GM19467 (cell line): ENCODE data around the gene TSKS.

Experiments
- ATAC-seq: cut with Tn5 transposase; IDR thresholded peaks from one replicate; pipeline ENCODE4 v1.9.1; 2021; ENCODE audit warnings: mild to moderate bottlenecking, moderate library complexity; ENCODE audit not compliant: unreplicated experiment

TSKS gene

DNA sequence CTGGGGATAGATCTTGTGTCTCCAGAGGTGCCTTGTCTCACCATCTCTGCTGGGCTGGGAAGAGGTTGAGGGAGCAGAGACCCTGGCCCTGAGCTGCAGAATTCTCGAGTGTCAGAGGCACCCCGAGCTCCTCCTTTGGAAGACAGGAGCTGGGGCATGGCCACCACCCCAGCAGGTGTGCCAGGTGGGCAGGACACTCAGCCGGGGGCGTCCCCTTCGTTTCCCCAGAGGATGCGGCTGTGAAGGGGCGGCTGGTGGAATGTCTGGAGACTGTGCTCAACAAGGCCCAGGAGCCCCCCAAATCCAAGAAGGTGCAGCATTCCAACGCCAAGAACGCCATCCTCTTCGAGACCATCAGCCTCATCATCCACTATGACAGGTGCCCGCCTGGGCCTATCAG is 35.5 kb upstream of the TSKS start:
- no peak for ATAC-seq

DNA sequence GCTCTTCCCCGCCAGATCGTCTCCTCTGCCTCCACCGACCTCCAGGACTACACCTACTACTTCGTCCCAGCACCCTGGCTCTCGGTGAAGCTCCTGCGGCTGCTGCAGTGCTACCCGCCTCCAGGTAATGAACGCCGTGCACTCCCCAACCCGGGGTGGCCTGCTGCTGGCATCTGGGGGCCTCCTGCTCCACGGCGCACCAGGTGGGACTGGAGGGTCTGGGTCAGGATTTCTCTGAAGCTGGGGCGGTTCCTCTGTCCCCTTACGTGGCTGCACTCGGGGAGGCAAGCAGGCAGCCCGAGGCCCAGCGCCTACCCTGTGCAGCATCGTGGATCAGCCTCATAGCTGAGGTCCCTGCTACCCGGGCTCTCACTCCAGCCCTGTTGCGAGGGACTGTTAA is 32.5 kb upstream of the TSKS start:
- ATAC-seq = no peak

DNA sequence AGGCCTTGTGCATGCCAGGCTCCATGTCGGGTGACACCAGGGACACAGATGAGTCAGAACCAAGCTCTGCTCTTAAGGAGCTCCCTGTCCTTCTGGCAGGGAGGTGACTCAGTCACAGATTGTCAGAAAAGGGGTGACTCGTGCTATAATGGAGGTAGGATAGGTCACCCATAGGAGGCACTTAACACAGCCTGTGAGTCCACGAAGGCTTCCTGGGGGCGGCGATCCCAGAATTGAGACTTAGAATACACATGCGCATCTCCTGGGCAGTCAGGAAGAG is 30.4 kb upstream of the TSKS start:
- ATAC-seq = no peak

DNA sequence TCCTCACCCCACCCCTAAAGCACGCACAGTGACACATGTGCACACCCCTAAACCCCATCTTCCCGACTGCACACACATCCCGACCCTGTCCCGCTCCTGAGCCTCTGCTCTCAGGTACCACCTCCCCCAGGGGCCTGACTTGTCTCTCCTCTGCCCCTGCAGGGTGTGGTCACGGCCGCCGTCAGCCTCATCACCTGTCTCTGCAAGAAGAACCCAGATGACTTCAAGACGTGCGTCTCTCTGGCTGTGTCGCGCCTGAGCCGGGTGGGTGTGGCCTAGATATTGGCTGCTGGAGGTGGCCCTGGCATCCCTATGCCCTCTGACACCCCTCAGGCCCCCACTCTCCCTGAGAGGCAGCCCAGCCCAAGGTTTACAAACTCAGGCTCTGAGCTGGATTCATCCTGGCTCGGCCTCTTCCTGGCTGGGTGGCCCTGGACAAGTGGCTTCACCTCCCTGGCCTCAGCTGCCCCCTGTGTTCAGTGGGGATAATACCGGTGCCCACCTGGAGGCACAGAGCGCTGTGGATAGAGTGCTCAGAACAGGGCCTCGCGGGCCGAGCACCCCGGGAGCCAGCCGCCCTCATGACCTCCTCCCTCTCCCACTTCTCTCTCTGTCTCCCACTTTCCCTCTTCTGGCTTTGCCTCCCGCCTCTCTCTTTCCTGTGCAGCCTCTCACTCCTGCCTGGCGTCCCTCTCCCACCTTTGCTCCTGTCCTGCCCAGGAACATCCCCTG is 29.9 kb upstream of the TSKS start:
- no peak for ATAC-seq

DNA sequence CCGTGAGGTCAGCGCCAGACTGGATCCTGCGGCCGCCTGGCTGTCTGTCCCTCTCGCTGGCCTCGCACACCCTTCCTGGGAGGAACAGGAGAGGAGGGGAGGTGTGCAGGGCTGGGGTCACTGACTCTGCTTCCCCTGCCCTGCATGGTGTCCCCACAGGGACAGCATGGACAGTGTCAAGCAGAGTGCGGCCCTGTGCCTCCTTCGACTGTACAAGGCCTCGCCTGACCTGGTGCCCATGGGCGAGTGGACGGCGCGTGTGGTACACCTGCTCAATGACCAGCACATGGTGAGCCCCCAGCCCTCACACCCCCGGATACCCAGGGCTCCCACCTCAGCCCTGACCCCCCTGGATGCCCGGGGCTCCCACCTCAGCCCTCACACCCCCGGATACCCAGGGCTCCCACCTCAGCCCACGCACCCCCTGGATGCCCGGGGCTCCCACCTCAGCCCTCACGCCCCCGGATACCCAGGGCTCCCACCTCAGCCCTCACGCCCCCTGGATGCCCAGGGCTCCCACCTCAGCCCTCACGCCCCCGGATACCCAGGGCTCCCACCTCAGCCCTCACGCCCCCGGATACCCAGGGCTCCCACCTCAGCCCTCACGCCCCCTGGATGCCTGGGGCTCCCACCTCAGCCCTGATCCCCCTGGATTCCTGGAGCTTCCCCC is 28.8 kb upstream of the TSKS start:
- ATAC-seq = no peak

DNA sequence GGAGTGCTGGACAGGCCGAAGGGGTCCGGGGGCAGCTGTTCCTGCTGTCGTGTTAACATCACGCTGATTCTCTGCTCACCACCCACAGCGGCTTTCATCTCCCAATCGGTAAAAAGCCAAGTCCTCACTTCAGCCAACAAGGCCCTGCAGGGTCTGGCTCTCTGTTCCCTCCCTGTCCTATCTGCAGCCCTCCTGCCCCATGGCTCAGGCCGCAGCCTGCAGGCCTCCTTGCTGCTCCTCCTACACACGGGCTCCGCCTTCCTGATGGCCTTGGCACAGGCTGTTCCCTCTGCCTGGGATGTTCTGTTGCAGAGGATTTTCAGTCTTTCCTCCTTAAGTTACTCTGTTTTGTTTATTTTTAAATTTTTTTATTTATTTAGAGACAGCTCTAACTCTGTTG is 27.8 kb upstream of the TSKS start:
- ATAC-seq = no peak

DNA sequence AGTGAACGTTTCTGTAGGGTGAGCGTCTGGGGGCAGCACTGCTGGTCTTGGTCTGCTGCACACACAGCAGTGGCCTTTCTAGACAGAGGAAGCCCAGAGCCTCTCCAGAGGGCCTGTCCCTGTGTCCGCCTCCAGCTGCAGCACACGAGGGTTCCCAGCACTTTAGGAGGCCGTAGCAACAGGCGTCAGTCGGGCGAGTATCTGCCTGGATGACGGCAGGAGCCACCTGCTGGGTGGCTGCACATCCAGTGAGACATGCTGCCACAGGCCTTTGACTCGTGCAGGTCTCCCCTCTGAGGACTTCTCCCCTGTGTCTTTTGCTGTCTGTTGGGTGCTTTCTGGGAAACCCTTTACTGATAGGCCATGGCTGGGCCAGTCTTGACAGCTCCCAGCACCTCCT is 25.8 kb upstream of the TSKS start:
- no peak for ATAC-seq

DNA sequence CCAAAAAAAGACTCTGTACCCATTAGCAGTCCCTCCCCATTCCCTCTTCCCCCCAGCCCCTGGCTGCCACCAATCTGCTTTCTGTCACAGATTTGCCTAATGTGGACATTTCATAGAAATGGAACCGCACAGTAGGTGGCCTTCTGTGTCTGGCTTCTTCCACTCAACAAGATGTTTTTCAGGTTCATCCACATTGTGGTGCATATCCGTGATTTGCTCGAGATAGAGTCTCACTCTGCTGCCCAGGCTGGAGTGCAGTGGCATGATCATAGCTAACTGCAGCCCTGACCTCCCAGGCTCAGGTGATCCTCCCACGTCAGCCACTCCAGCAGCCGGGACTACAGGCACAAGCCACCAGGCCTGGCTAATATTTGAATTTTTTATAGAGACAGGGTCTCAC is 24.6 kb upstream of the TSKS start:
- ATAC-seq = no peak

DNA sequence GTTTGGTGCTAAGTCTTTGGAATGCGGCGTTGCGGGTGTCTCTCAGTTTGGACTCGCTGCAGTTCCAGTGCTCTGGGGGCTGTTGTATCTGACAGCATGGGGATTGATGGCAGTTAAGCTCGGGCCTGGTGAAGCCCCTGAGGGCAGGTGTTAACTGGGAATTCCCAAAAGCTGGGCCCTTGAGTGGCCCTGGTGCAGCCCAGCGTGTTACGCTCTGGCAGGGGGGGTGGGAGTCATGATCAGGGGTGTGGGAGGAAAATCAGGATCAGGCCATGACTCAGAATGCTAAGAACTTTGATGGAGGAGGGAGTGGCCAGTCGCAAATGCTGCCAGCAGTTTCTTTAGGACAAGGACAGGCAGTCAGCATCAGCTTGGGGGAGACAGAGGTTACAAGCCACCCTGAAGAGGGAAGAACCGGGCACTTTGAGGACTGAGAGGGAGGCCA is 23.3 kb upstream of the TSKS start:
- no peak for ATAC-seq

DNA sequence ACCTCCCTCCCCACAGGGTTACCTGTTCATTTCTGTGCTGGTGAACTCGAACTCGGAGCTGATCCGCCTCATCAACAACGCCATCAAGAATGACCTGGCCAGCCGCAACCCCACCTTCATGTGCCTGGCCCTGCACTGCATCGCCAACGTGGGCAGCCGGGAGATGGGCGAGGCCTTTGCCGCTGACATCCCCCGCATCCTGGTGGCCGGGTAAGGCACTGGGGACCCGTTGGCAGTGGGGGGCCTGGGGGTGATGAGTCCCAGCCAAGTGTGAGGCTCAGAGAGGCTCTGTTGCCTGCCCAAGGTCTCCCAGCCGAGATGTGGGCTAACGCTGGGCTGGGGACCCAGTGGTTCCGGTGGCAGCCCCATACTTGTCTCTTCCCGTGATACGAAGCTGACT is 19.4 kb upstream of the TSKS start:
- ATAC-seq = no peak

DNA sequence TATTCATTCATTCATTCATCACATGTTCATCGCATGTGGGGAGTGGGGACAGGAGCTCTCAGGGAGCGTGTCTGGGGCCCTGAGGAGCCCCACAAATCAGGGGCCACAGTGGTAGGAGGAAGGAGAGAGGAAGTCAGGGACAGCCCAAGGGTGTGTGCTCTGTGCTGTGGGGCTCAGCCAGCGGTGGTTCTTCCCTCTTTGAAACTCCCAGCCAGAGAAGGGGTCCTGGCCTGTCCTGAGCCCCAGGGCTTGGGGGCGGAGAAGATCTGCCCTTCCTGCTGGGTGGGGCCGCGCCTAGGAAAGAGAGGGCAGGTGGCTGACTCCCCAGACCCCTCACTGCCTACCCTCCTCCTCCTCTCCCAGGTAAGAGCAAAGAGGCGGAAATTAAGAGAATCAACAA is 18.3 kb upstream of the TSKS start:
- ATAC-seq = no peak

DNA sequence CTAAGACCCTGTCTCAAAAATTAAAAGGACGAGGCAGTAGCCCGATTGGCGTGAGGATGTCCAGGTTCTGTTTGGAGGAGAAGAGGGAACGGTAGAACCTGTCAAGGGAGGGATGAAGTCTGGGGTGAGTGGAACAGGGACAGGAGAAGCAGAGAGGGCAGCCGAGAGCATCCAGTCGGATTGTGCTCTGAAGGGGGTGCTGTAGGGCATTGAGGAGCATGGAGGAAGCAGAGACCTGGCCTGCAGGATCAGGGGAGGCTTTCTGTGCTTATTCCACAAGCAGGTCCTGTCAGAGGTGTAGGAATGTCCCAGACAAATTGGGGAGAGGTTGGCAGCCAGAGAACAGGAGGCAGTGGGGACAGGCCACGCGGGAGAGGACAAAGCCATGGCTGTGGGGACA is 17.8 kb upstream of the TSKS start:
- no peak for ATAC-seq

DNA sequence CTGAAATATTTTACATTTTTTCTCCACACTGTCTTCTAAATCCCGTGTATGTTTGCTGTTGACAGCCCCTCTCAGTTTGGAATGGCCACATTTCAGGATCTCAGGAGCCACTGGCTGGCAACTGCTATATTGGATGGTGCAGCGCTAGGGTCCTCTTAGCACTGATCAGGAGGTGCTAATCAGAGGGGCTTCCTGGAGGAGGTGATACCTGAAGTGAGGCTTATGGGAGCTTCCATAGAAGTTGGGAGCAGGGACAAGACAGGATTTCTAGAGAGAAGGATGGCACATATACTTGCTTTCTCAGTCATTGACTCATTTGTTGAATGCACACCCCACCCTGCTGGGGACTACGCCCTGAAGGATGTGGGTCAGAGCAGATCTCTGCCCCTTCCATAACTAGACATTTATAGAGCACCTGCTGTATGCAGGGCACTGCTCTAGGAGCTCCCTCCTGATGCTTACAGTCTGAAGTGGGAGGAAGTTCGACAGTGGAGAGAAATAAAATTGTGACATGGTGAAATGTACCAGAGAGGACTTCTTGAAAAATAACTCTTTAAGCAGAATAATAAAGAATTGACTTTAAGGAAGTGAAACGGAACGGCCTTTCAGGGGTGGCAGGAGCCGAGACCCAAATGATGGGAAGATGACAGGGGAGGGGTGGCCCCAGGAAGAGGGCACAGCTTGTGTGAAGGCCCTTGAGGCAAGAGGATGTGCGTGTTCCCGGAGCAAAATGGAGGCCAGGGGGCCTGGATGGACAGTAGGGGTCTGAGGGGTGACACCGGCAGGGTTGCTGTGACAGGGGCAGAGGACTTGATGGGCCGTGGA is 16.8 kb upstream of the TSKS start:
- no peak for ATAC-seq

DNA sequence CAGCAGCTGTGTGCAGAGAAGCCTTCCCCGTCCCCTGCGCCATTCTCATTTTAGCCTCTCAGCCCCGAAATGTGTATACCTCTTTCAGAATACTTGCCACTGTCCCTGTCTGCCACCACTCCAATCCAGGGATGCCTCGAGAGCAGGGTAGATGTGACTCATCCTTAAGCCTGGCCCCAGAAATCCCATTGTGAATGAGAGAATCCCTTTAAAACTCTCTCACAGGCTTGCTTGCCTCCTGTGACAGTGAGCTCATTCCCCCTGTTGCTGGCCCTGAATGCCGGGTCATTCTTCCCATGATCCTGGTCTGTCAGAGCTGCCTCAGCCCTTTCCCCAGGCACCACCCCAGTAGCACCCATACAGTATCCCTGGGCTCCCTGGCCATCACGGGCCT is 13.3 kb upstream of the TSKS start:
- ATAC-seq = no peak

DNA sequence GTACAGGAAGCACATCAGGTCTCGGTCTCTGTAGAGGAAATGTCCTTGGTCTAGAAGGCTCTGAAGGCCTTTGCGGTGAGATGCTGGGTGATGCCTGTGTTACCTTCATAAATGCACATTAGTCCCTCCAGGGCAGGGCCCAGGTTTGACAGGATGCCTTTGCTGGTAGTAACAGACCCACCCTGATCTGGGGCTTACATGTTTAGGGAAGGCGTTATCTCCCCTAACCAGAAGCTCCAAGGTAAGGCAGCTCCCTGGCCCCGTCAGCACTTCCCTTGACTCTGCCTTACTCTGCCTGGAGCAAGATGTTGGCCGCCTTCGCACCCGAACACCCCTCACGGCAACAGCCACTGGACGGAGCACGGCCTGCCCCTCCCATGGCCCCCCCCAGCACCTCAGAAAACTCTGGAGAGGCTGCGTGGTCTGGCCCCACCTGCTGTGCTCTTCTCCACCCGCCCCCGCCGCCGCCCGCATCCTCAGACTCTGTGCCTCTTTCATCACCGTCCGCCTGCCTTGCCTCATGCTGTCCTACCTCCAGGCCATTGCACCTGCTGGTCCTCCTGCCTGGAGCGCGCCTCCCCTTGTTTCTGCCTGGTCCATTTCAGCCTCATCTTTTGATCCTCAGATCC is 12.8 kb upstream of the TSKS start:
- ATAC-seq = no peak

DNA sequence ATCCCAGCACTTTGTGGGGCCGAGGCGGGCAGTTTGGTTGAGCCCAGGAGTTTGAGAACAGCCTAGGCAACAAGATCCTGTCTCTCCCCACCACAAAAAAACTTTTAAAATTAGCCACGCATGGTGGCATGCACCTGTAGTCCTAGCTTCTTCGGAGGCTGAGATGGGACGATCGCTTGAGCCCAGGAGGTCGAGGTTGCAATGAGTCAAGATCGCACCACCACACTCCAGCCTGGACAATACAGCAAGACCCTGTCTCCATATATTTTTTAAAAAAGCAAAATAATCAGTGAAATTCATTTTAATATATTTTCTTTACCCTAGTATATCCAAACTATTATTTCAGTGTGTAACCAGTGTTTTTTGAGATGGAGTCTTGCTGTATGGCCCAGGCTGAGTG is 11.9 kb upstream of the TSKS start:
- ATAC-seq = no peak

DNA sequence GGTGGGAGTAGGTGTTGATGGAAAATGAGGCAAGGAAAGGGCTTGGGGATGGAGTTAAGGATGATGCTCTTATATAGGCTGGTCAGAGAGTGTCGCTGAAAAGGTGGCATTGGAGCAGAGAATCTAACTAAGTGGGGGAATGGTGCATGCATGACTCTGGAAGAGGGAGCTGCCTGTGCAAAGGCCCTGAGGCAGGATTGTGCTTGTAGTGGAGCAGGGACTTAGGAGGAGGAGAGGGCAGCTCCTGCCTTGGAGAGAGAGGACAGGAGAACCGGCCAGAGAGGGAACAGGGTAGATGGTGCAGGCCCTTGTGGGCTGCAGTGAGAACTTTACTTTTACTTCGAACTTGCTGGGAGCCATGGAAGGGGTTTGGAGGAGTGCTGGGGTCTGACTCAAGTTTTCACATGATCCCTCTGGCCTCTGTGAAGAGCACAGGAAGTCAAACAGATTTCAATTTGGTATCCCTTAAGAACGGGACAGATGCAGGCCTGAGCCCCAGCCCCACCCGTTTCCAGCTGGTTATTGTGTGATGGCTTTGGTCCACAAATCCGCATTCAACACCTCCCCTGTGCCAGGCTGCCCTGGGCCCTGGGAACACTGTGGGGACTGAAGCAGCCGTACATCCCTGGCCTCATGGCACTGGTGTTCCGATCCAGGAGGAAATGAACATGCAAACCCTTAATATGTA is 10.7 kb upstream of the TSKS start:
- no peak for ATAC-seq

DNA sequence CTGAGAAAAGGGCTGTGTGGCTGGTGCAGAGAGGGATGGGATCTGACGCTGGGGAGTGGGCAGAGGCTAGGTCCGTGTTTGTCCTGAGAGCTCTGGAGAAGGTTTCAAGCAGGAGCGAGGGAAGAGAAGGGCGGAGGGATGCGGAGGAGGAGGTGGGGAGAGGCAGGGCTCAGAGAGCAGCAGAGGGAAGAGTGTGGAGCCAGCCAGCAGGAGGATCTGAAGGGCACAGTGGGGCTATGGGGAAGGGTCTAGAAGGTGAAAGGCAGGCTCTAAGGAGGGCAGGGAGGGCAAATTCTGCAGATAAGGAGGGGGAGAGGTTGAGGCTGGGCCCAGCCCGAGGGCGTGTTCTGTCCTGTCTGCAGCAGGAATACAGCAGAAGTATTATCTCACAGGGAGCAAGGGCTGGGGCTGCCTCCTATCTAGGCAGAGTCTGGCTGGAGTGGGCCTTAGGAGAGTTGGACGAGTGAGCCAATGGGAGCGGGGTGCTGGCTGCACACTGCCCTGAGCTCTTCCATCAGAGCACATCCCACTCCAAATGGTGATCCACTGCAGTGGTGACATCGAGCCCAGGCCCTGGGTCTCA is 9.8 kb upstream of the TSKS start:
- ATAC-seq = no peak

DNA sequence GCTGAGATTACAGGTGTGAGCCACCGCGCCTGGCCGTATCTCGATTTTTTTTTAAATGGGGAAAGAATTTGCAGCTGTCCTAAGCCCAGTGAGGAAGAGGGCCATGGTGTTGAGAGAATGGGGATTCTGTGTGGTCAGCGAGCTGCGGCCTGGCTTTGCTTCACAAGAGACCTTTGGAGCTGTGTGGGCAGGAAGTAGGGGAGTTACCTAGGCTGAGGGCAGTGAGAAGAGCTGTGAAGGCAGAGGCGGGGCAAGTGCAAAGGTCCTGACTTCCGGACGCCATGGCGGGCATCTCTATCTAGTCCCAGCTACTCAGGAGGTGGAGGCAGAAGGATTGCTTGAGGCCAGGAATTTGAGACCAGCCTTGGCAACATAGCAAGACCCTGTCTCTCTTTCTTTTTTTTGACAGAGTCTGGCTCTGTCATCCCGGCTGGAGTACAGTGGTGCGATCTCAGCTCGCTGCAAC is 8.6 kb upstream of the TSKS start:
- ATAC-seq = no peak

DNA sequence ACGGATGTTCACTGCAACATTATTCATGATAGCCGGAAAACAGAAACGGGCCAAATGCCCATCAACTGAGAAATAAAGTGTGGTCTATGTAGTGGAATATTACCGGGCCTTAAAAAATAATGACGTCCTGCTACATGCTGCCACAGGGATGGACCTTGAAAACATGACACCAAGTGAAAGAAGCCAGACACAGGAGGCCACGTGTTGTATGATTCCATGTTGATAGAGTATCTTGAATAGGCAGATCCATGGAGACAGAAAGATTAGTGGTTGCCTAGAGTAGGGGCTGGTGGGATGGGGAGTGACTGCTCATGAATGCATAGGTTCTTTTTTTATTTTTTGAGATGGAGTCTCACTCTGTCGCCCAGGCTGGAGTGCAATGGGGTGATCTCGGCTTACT is 7.4 kb upstream of the TSKS start:
- no peak for ATAC-seq
